K562 (cell line): ENCODE results near the gene SP2. TPM values are rescaled to one million over a fixed set of nuclear protein-coding genes. Genes with fewer than 3 reads are reported as not detected.

ENCODE experiments used
- BCL6 ChIP-seq: fragments of 250-450 bp; sonication (Bioruptor Pico); IDR thresholded peaks from 2 replicates; pipeline ENCODE4 v1.4.0; 2020
- CBX3 ChIP-seq, 2 experiments: IDR thresholded peaks; 1 replicate in 1 of 2; 2 replicates in 1 of 2; pipeline ENCODE4 v1.6.1; 2012; ENCODE audit warnings: inconsistent platforms in 2 of 2, low read length in 2 of 2, borderline replicate concordance in 1 of 2, control low read depth in 1 of 2
- DDX20 ChIP-seq: fragments of 450-650 bp; IDR thresholded peaks from 2 replicates; pipeline ENCODE4 v1.6.1; 2016; ENCODE audit warnings: missing genetic modification characterization, low read depth, mild to moderate bottlenecking, missing compliant biosample characterization, moderate library complexity
- FOXP1 ChIP-seq: sonication (generic); formaldehyde crosslinking; IDR thresholded peaks from 2 replicates; pipeline ENCODE4 v1.8.0; 2022; ENCODE audit warnings: mild to moderate bottlenecking, missing genetic modification reagents
- FUS ChIP-seq: fragments of 200-400 bp; formaldehyde crosslinking; optimal IDR thresholded peaks from 2 replicates; pipeline ENCODE3; 2017; ENCODE audit warnings: low read depth, low read length
- HDGF ChIP-seq: fragments of 450-650 bp; IDR thresholded peaks from 2 replicates; pipeline ENCODE4 v1.6.1; 2016
- MBD2 ChIP-seq: sonication (generic); IDR thresholded peaks from 2 replicates; pipeline ENCODE4 v1.6.1; 2016; ENCODE audit warnings: low read depth, borderline replicate concordance
- NR2C2 ChIP-seq, 2 experiments: fragments of 200-800 bp in 1 of 2; sonication (Bioruptor generic) in 1 of 2; sonication (generic) in 1 of 2; formaldehyde crosslinking in 1 of 2; IDR thresholded peaks; 2 replicates each; pipeline versions ENCODE4 v1.6.1 to v1.8.0; 2016 to 2022; ENCODE audit warnings: mild to moderate bottlenecking in 1 of 2, missing compliant biosample characterization in 1 of 2, missing genetic modification characterization in 1 of 2, missing genetic modification reagents in 1 of 2
- NR2F6 ChIP-seq: fragments of 450-650 bp; formaldehyde crosslinking; IDR thresholded peaks from 2 replicates; pipeline ENCODE4 v1.4.0; 2020; ENCODE audit warnings: mild to moderate bottlenecking
- POLR2A ChIP-seq: fragments of 450-650 bp; conservative IDR thresholded peaks from 2 replicates; pipeline ENCODE4 v1.6.1; 2016
- POLR2AphosphoS2 ChIP-seq: IDR thresholded peaks from 2 replicates; pipeline ENCODE4 v1.6.1; 2012; ENCODE audit warnings: low read length, improper control_type of control experiment
- SFPQ ChIP-seq: fragments of 200-400 bp; formaldehyde crosslinking; IDR thresholded peaks from 2 replicates; pipeline ENCODE4 v1.6.1; 2017; ENCODE audit warnings: mild to moderate bottlenecking, low read depth, low read length, moderate library complexity
- polyA plus RNA-seq, 8 experiments: library from polyadenylated mRNA; depleted of rRNA in 4 of 8; stranded (reverse) in 5 of 8; unstranded in 3 of 8; fragments of >200 nt; fragmentation: Nextera tagmentation in 2 of 8; fragmentation: Illumina TruSeq in 1 of 8; extraction: Ambion mirVana in 2 of 8; extraction: Trizol in 1 of 8; gene quantifications; 2 replicates each; pipeline versions ENCODE4 v1.2.1 to v1.2.3, GENCODE V29; 2011 to 2014; ENCODE audit warnings: inconsistent platforms in 1 of 8, missing spikeins in 1 of 8
- total RNA-seq, 7 experiments: library from RNA; depleted of rRNA in 6 of 7; stranded (reverse); fragments of >200 nt in 6 of 7; fragmentation: Illumina TruSeq in 2 of 7; extraction: Trizol in 2 of 7; gene quantifications; 2 replicates each; pipeline versions ENCODE4 v1.2.1 to v1.2.3, GENCODE V29; 2011 to 2021; ENCODE audit warnings: low replicate concordance in 1 of 7
- TF ChIP-seq, protein P1 (sequence below): fragments of 250-450 bp; sonication (Bioruptor Pico); IDR thresholded peaks from 2 replicates; pipeline ENCODE4 v1.9.0; 2021; ENCODE audit warnings: mild to moderate bottlenecking
- TF ChIP-seq, protein P2 (sequence below): fragments of 250-450 bp; sonication (Bioruptor Pico); IDR thresholded peaks from 2 replicates; pipeline ENCODE4 v1.5.0; 2022; ENCODE audit warnings: mild to moderate bottlenecking
- TF ChIP-seq, protein P3 (sequence below), 2 experiments: fragments of 450-650 bp; IDR thresholded peaks; 2 replicates each; pipeline ENCODE4 v1.6.1; 2016; ENCODE audit warnings: mild to moderate bottlenecking in 2 of 2, borderline replicate concordance in 1 of 2, low read depth in 1 of 2, moderate library complexity in 1 of 2

SP2 gene
- total and polyA plus RNA-seq, 9 of the 15 experiments (the other 6 are each of a cell fraction or from before 2014, with no cell fraction given): 0.77 to 22.3 (median 2.3) TPM

GRCh38 chr17:47889734-47890529 lies 6.1 kb upstream of the SP2 start (continued):
- TF ChIP-seq MBD2 (no peak), CBX3 (IDR thresholded peaks at IDR 0.05; ENCODE audit: borderline replicate concordance in 1 of 2, low read length in 2 of 2) (no peak), FOXP1 (no peak), DDX20 (tag) (no peak), POLR2AphosphoS2 (no peak), POLR2A (no peak), HDGF (peak; percentile 88), FUS (no peak), NR2C2 (CRISPR knock-in tag; IDR thresholded peaks at IDR 0.05) (no peak), NR2C2 (tag; IDR thresholded peaks at IDR 0.05) (peak; percentile 54), BCL6 (CRISPR knock-in tag) (no peak), SFPQ (no peak), NR2F6 (CRISPR knock-in tag) (no peak)
- TF ChIP-seq, protein P1, sequence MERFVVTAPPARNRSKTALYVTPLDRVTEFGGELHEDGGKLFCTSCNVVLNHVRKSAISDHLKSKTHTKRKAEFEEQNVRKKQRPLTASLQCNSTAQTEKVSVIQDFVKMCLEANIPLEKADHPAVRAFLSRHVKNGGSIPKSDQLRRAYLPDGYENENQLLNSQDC: no peak
- TF ChIP-seq, protein P2, sequence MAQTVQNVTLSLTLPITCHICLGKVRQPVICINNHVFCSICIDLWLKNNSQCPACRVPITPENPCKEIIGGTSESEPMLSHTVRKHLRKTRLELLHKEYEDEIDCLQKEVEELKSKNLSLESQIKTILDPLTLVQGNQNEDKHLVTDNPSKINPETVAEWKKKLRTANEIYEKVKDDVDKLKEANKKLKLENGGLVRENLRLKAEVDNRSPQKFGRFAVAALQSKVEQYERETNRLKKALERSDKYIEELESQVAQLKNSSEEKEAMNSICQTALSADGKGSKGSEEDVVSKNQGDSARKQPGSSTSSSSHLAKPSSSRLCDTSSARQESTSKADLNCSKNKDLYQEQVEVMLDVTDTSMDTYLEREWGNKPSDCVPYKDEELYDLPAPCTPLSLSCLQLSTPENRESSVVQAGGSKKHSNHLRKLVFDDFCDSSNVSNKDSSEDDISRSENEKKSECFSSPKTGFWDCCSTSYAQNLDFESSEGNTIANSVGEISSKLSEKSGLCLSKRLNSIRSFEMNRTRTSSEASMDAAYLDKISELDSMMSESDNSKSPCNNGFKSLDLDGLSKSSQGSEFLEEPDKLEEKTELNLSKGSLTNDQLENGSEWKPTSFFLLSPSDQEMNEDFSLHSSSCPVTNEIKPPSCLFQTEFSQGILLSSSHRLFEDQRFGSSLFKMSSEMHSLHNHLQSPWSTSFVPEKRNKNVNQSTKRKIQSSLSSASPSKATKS (CRISPR knock-in tag): no peak
- TF ChIP-seq, protein P3, sequence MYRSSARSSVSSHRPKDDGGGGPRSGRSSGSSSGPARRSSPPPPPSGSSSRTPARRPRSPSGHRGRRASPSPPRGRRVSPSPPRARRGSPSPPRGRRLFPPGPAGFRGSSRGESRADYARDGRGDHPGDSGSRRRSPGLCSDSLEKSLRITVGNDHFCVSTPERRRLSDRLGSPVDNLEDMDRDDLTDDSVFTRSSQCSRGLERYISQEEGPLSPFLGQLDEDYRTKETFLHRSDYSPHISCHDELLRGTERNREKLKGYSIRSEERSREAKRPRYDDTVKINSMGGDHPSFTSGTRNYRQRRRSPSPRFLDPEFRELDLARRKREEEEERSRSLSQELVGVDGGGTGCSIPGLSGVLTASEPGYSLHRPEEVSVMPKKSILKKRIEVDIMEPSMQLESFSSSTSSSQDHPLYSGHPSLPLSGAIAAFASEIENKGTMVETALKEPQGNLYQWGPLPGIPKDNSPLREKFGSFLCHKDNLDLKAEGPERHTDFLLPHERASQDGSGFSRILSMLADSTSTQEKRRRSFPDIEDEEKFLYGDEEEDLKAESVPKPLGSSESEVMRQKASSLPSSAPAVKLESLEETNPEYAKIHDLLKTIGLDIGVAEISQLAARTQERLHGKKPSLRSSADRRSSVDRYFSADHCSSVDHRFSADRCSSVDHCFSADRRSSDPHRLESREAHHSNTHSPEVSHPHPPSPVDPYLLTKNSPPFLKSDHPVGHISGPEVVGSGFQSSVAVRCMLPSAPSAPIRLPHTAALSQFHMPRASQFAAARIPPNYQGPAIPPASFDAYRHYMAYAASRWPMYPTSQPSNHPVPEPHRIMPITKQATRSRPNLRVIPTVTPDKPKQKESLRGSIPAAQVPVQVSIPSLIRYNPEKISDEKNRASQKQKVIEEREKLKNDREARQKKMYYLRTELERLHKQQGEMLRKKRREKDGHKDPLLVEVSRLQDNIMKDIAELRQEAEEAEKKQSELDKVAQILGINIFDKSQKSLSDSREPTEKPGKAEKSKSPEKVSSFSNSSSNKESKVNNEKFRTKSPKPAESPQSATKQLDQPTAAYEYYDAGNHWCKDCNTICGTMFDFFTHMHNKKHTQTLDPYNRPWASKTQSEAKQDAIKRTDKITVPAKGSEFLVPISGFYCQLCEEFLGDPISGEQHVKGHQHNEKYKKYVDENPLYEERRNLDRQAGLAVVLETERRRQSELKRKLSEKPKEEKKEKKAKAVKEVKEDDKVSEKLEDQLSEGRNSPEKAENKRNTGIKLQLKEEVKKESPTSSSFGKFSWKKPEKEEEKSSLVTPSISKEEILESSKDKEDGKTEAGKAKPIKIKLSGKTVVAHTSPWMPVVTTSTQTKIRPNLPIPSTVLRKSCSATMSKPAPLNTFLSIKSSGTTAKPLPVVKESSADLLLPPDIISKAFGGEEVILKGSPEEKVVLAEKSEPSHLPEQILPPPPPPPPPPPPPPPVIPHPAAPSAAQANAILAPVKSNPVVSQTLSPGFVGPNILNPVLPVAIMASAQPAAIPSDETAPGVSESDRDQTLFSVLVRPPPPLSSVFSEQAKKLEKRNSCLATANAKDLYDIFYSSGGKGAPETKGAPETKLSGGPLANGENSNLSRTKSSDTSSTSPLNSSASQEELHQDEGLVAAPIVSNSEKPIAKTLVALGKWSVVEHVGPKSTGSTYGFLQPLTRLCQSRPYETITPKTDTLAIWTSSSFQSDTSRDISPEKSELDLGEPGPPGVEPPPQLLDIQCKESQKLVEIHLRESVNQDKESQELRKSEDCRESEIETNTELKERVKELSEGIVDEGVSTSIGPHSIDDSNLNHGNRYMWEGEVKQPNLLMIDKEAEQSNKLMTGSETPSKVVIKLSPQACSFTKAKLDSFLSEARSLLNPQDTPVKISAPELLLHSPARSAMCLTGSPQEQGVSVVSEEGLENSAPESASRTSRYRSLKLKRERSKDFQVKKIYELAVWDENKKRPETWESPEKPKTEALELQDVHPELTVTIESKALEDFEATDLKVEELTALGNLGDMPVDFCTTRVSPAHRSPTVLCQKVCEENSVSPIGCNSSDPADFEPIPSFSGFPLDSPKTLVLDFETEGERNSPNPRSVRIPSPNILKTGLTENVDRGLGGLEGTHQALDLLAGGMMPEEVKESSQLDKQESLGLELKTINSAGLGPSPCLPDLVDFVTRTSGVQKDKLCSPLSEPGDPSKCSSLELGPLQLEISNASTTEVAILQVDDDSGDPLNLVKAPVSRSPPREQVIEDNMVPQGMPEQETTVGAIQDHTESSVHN (IDR thresholded peaks at IDR 0.05; ENCODE audit: borderline replicate concordance in 1 of 2, low read depth in 1 of 2): no peak
